Measurements from ENCODE around the gene MECP2.

Gene MECP2

GRCh38 chrX:154121207-154121606 lies 23.7 kb upstream of the MECP2 start:
- no peaks in the 10 kb centered on the region for H3F3A ChIP-seq (ENCODE audit: low read depth)
- no peaks in the 10 kb centered on the region for H3K9me2 ChIP-seq (replicated peaks; ENCODE audit: low read depth, low read length)
- H3K79me2 ChIP-seq (ENCODE audit: insufficient read depth, low read length): no peaks in the 10 kb centered on the region
- no peaks in the 10 kb centered on the region for H4K20me1 ChIP-seq (ENCODE audit: insufficient read depth, low read length, poor library complexity, severe bottlenecking)
- H3K9me3 ChIP-seq (ENCODE audit: insufficient read depth, low read depth, low read length): no peaks in the 10 kb centered on the region
- H3K9ac ChIP-seq (ENCODE audit: low read depth, low read length, poor library complexity, severe bottlenecking): no peak overlapping the region
- H3K4me3 ChIP-seq (ENCODE audit: low read length, poor library complexity, severe bottlenecking): no peak overlapping the region
- no peak overlapping the region for H2AFZ ChIP-seq (ENCODE audit: low read length)
- H3K4me2 ChIP-seq (ENCODE audit: low read depth, low read length, poor library complexity, severe bottlenecking): no peak overlapping the region
- TF ChIP-seq CTCF (conservative IDR thresholded peaks at IDR 0.05; ENCODE audit: low read length) (no peak), EZH2phosphoT487 (IDR thresholded peaks at IDR 0.05; ENCODE audit: borderline replicate concordance) (no peak)
- no peaks in the 10 kb centered on the region for H3K36me3 ChIP-seq (ENCODE audit: insufficient read depth, low read length)
- H3K27me3 ChIP-seq (ENCODE audit: insufficient read depth, low read length, poor library complexity, severe bottlenecking): no peaks in the 10 kb centered on the region
- peaks cover 32% of the 10 kb centered on the region for H3K4me1 ChIP-seq (ENCODE audit: insufficient read depth, low read length, poor library complexity, severe bottlenecking)

GRCh38 chrX:154120567-154120966 lies 23.1 kb upstream of the MECP2 start:
- Histone ChIP-seq H3K27me3 (ENCODE audit: insufficient read depth, low read length, poor library complexity, severe bottlenecking) (no peaks in the 10 kb centered on the region), H2AFZ (ENCODE audit: low read length) (no peak overlapping the region), H3K4me3 (ENCODE audit: low read length, poor library complexity, severe bottlenecking) (no peak overlapping the region), H3K4me2 (ENCODE audit: low read depth, low read length, poor library complexity, severe bottlenecking) (no peak overlapping the region), H3K9me3 (ENCODE audit: insufficient read depth, low read depth, low read length) (no peaks in the 10 kb centered on the region), H3K4me1 (ENCODE audit: insufficient read depth, low read length, poor library complexity, severe bottlenecking) (peaks cover 32% of the 10 kb centered on the region), H3K9me2 (replicated peaks; ENCODE audit: low read depth, low read length) (no peaks in the 10 kb centered on the region), H3K36me3 (ENCODE audit: insufficient read depth, low read length) (no peaks in the 10 kb centered on the region), H3K9ac (ENCODE audit: low read depth, low read length, poor library complexity, severe bottlenecking) (no peak overlapping the region), H3K79me2 (ENCODE audit: insufficient read depth, low read length) (no peaks in the 10 kb centered on the region), H3F3A (ENCODE audit: low read depth) (no peaks in the 10 kb centered on the region), H4K20me1 (ENCODE audit: insufficient read depth, low read length, poor library complexity, severe bottlenecking) (no peaks in the 10 kb centered on the region)
- TF ChIP-seq EZH2phosphoT487 (IDR thresholded peaks at IDR 0.05; ENCODE audit: borderline replicate concordance) (no peak), CTCF (conservative IDR thresholded peaks at IDR 0.05; ENCODE audit: low read length) (no peak)

GRCh38 chrX:154117566-154117965 lies 20.0 kb upstream of the MECP2 start:
- H3K36me3 ChIP-seq (ENCODE audit: insufficient read depth, low read length): no peaks in the 10 kb centered on the region
- no peak overlapping the region for H3K4me2 ChIP-seq (ENCODE audit: low read depth, low read length, poor library complexity, severe bottlenecking)
- H3K27me3 ChIP-seq (ENCODE audit: insufficient read depth, low read length, poor library complexity, severe bottlenecking): no peaks in the 10 kb centered on the region
- H3K9me2 ChIP-seq (replicated peaks; ENCODE audit: low read depth, low read length): no peaks in the 10 kb centered on the region
- H2AFZ ChIP-seq (ENCODE audit: low read length): no peak overlapping the region
- H3K79me2 ChIP-seq (ENCODE audit: insufficient read depth, low read length): no peaks in the 10 kb centered on the region
- no peaks in the 10 kb centered on the region for H3F3A ChIP-seq (ENCODE audit: low read depth)
- peaks cover 10% of the 10 kb centered on the region for H3K4me1 ChIP-seq (ENCODE audit: insufficient read depth, low read length, poor library complexity, severe bottlenecking)
- TF ChIP-seq CTCF (conservative IDR thresholded peaks at IDR 0.05; ENCODE audit: low read length) (no peak), EZH2phosphoT487 (IDR thresholded peaks at IDR 0.05; ENCODE audit: borderline replicate concordance) (no peak)
- no peaks in the 10 kb centered on the region for H3K9me3 ChIP-seq (ENCODE audit: insufficient read depth, low read depth, low read length)
- no peaks in the 10 kb centered on the region for H4K20me1 ChIP-seq (ENCODE audit: insufficient read depth, low read length, poor library complexity, severe bottlenecking)
- no peak overlapping the region for H3K9ac ChIP-seq (ENCODE audit: low read depth, low read length, poor library complexity, severe bottlenecking)
- no peak overlapping the region for H3K4me3 ChIP-seq (ENCODE audit: low read length, poor library complexity, severe bottlenecking)
